ENCODE results near the gene RASSF5.

The RASSF5 gene

DNA sequence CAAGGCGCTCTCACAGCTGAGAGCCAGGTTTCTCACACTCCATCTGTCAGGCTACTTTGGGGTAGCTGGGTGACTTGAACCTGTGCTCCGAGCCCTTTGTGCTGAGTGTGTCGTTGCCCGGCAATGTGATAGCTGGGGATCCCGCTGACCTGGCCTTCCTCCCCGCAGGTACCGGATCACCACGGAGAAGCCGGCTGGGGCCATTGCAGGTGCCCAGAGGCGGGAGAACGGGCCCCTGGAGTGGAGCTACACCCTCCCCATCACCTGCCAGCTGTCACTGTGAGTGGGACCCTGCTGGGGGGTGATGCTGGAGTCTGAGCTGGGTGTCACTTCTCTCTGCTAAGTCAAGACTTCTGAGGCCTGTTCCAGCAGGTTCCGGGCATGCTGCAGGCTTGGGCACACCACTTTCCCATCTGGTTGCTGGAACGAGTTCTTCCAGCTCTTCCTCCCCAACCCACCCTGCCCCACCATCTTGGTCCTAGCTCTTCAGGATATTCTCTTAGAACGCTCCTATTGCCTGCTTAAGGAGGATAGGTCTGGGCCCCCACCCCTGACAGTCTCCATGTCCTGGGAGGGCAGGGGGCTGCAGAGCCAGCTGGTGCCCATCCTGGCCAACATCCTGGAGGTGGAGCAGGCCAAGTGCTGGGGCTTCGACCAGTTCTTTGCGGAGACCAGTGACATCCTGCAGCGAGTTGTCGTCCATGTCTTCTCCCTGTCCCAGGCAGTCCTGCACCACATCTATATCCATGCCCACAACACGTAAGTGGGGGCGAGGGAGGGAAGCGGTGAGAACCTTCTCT is 29.6 kb upstream of the RASSF5 start:
- TF ChIP-seq TAF1 (IDR thresholded peaks at IDR 0.05; ENCODE audit: borderline replicate concordance, insufficient read depth, low read length) (no peak), FOXP2 (optimal IDR thresholded peaks at IDR 0.05; ENCODE audit: borderline replicate concordance, extremely low read depth, extremely low read length, insufficient read depth) (no peak), POLR2AphosphoS5 (IDR thresholded peaks at IDR 0.05; ENCODE audit: low read depth, low read length) (no peak), SIN3A (IDR thresholded peaks at IDR 0.05; ENCODE audit: borderline replicate concordance, insufficient read depth, low read length) (no peak)
- TF ChIP-seq, protein P1, sequence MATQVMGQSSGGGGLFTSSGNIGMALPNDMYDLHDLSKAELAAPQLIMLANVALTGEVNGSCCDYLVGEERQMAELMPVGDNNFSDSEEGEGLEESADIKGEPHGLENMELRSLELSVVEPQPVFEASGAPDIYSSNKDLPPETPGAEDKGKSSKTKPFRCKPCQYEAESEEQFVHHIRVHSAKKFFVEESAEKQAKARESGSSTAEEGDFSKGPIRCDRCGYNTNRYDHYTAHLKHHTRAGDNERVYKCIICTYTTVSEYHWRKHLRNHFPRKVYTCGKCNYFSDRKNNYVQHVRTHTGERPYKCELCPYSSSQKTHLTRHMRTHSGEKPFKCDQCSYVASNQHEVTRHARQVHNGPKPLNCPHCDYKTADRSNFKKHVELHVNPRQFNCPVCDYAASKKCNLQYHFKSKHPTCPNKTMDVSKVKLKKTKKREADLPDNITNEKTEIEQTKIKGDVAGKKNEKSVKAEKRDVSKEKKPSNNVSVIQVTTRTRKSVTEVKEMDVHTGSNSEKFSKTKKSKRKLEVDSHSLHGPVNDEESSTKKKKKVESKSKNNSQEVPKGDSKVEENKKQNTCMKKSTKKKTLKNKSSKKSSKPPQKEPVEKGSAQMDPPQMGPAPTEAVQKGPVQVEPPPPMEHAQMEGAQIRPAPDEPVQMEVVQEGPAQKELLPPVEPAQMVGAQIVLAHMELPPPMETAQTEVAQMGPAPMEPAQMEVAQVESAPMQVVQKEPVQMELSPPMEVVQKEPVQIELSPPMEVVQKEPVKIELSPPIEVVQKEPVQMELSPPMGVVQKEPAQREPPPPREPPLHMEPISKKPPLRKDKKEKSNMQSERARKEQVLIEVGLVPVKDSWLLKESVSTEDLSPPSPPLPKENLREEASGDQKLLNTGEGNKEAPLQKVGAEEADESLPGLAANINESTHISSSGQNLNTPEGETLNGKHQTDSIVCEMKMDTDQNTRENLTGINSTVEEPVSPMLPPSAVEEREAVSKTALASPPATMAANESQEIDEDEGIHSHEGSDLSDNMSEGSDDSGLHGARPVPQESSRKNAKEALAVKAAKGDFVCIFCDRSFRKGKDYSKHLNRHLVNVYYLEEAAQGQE (IDR thresholded peaks at IDR 0.05; ENCODE audit: insufficient read depth in 1 of 2, low read depth in 2 of 2, low read length in 2 of 2): no peak

DNA sequence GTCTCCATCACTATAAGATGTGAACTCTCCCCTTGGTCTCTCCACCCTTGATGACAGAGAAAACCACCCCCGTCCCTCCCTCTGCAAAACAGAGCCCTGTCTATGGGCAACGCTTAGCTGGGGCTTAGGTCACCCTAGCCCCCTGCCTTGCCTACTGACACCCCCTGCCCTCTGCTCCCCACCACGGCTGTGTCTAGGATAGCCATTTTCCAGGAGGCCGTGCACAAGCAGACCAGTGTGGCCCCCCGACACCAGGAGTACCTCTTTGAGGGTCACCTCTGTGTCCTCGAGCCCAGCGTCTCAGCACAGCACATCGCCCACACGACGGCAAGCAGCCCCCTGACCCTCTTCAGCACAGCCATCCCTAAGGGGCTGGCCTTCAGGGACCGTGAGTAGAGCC is 28.6 kb upstream of the RASSF5 start:
- TF ChIP-seq SIN3A (IDR thresholded peaks at IDR 0.05; ENCODE audit: borderline replicate concordance, insufficient read depth, low read length) (no peak), POLR2AphosphoS5 (IDR thresholded peaks at IDR 0.05; ENCODE audit: low read depth, low read length) (no peak), FOXP2 (optimal IDR thresholded peaks at IDR 0.05; ENCODE audit: borderline replicate concordance, extremely low read depth, extremely low read length, insufficient read depth) (no peak), TAF1 (IDR thresholded peaks at IDR 0.05; ENCODE audit: borderline replicate concordance, insufficient read depth, low read length) (no peak)
- TF ChIP-seq, protein P1 (IDR thresholded peaks at IDR 0.05; ENCODE audit: insufficient read depth in 1 of 2, low read depth in 2 of 2, low read length in 2 of 2): no peak

DNA sequence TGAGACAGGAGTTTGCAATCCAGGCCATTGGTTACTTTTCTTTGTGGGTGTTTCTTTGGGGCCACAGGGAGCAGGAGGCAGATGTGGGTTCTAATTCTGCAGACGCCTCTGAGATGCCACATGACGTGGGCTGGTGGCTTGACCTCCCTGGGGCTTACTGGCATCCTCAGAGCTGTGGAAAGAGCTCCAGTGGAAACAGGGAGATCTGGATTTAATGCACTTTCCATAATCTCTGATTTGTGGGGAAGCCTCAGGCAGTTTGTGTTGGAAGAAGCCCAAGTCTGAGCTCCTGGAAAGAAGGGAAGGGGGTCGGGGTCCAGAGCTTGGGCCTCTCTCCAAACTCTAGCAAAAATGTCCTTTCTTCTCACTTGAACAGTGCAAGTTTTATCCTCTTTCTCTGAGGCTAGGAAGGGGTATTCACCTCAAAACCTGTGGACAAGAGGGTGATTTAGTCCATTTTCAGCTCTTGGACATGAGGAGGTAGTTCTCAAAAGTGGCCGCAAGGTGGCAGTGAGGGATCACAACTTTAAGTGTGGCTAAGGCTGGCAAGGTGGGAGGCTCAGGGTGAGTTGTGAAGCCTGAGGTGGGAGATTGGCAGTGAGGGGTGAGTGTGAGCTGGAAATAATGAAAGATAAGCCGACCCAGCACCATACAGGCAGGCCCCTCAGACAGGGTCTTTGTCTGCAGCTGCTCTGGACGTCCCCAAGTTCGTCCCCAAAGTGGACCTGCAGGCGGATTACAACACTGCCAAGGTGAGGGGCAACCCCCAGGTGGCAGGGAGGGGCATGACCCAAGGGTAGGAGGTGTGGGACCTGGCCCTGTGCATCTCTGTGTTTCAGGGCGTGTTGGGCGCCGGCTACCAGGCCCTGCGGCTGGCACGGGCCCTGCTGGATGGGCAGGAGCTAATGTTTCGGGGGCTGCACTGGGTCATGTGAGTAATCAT is 27.9 kb upstream of the RASSF5 start:
- TF ChIP-seq SIN3A (IDR thresholded peaks at IDR 0.05; ENCODE audit: borderline replicate concordance, insufficient read depth, low read length): no peak

DNA sequence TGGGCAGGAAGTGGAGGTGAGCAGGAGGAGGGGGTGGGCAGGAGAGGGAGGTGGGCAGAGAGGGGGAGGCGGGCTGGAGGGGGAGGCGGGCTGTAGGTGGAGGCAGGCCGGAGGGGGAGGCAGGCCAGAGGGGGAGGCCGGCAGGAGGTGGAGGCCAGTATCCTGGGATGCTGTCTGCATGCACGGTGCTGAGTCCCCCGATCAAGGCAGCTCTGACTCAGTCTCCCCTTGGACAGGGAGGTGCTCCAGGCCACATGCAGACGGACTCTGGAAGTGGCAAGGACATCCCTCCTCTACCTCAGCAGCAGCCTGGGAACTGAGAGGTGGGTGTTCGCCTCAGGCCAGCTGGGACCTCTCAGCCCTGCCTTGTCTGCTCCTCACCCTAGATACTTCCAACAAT is 27.1 kb upstream of the RASSF5 start:
- TF ChIP-seq FOXP2 (optimal IDR thresholded peaks at IDR 0.05; ENCODE audit: borderline replicate concordance, extremely low read depth, extremely low read length, insufficient read depth) (no peak), TAF1 (IDR thresholded peaks at IDR 0.05; ENCODE audit: borderline replicate concordance, insufficient read depth, low read length) (no peak), POLR2AphosphoS5 (IDR thresholded peaks at IDR 0.05; ENCODE audit: low read depth, low read length) (no peak), SIN3A (IDR thresholded peaks at IDR 0.05; ENCODE audit: borderline replicate concordance, insufficient read depth, low read length) (no peak)
- TF ChIP-seq, protein P1 (IDR thresholded peaks at IDR 0.05; ENCODE audit: insufficient read depth in 1 of 2, low read depth in 2 of 2, low read length in 2 of 2): no peak

DNA sequence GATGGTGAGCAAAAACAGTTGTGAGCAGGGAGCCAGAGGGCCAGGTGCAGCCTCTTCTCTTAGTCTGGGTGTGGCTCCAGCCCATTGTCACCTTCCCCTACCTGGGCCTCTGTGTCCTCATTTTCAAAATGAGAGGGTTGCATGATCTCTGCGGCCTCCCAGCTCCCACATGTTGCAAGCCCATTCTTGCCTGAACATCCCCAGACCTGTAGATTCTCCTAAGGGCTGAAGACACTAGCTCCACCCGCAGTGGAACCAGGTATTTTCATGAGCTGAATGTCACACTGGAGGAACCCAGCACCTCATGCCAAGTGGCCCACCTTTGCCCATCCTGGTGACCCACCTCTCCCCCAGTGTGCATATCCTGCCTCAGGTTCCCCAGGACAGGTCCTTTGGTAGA is 24.7 kb upstream of the RASSF5 start:
- TF ChIP-seq SIN3A (IDR thresholded peaks at IDR 0.05; ENCODE audit: borderline replicate concordance, insufficient read depth, low read length): no peak
- TF ChIP-seq, protein P1 (IDR thresholded peaks at IDR 0.05; ENCODE audit: insufficient read depth in 1 of 2, low read depth in 2 of 2, low read length in 2 of 2): no peak
- no peak for TF ChIP-seq FOXP2 (optimal IDR thresholded peaks at IDR 0.05; ENCODE audit: borderline replicate concordance, extremely low read depth, extremely low read length, insufficient read depth)
- TF ChIP-seq POLR2AphosphoS5 (IDR thresholded peaks at IDR 0.05; ENCODE audit: low read depth, low read length): no peak
- no peak for TF ChIP-seq TAF1 (IDR thresholded peaks at IDR 0.05; ENCODE audit: borderline replicate concordance, insufficient read depth, low read length)

Measured in PFSK-1 (cell line).